CD14-positive monocyte (primary cell): ENCODE results near the gene PYGO2. TPM values are rescaled to one million over a fixed set of nuclear protein-coding genes. Genes with fewer than 3 reads are reported as not detected.

Source experiments
- DNase-seq, 3 donors: peaks; one replicate each; pipeline ENCODE4 v3.0.0-alpha.2; 2011 to 2022
- H2AFZ ChIP-seq: 2 replicates; pipeline ENCODE4 v1.6.0; 2012; ENCODE audit warnings: mild to moderate bottlenecking, low read depth, low read length, inconsistent platforms; ENCODE audit not compliant: insufficient read depth, poor library complexity, severe bottlenecking
- H3K27ac ChIP-seq, 2 donors: 1 replicate in 1 of 2; 2 replicates in 1 of 2; pipeline ENCODE4 v1.5.1; 2012 to 2013; ENCODE audit warnings: low read length in 2 of 2, control low read depth in 1 of 2, inconsistent platforms in 1 of 2, low read depth in 1 of 2, mild to moderate bottlenecking in 1 of 2
- H3K27me3 ChIP-seq, 2 donors: one replicate each; pipeline versions ENCODE4 v1.6.0 to v1.6.1; 2011 to 2013; ENCODE audit warnings: low read length in 2 of 2; ENCODE audit not compliant: control insufficient read depth in 2 of 2, insufficient read depth in 2 of 2
- H3K36me3 ChIP-seq, 2 donors: replicated peaks in 1 of 2; 1 replicate in 1 of 2; 2 replicates in 1 of 2; pipeline versions ENCODE4 v1.5.1 to v1.6.1; 2012 to 2013; ENCODE audit warnings: low read length in 2 of 2, control low read depth in 1 of 2, inconsistent platforms in 1 of 2, mild to moderate bottlenecking in 1 of 2; ENCODE audit not compliant: insufficient read depth in 2 of 2, control insufficient read depth in 1 of 2
- H3K4me1 ChIP-seq, 2 donors: 1 replicate in 1 of 2; 2 replicates in 1 of 2; pipeline versions ENCODE4 v1.5.1 to v1.6.1; 2012 to 2013; ENCODE audit warnings: low read length in 2 of 2, control low read depth in 1 of 2, inconsistent platforms in 1 of 2, mild to moderate bottlenecking in 1 of 2, moderate library complexity in 1 of 2; ENCODE audit not compliant: insufficient read depth in 2 of 2, control insufficient read depth in 1 of 2
- H3K4me2 ChIP-seq: replicated peaks from 2 replicates; pipeline ENCODE3; 2012; ENCODE audit warnings: low read length, moderate library complexity, mild to moderate bottlenecking; ENCODE audit not compliant: poor library complexity, severe bottlenecking; ENCODE audit errors: extremely low read depth
- H3K4me3 ChIP-seq, 3 experiments: fragments of 200-600 bp in 1 of 3; sonication (generic) in 1 of 3; replicated peaks in 1 of 3; 1 replicate in 2 of 3; 2 replicates in 1 of 3; pipeline ENCODE4 v1.5.1; 2011 to 2013; ENCODE audit warnings: low read length in 3 of 3, mild to moderate bottlenecking in 3 of 3, control low read depth in 2 of 3, low read depth in 2 of 3, inconsistent platforms in 1 of 3, moderate library complexity in 1 of 3
- H3K79me2 ChIP-seq: 2 replicates; pipeline ENCODE4 v1.6.0; 2012; ENCODE audit warnings: mild to moderate bottlenecking, control low read depth, inconsistent platforms, low read length, moderate library complexity; ENCODE audit not compliant: insufficient read depth
- H3K9ac ChIP-seq: 2 replicates; pipeline ENCODE4 v1.6.0; 2017; ENCODE audit warnings: low read length, mild to moderate bottlenecking; ENCODE audit not compliant: insufficient read depth, poor library complexity, severe bottlenecking
- H3K9me3 ChIP-seq, 2 donors: replicated peaks in 1 of 2; 1 replicate in 1 of 2; 2 replicates in 1 of 2; pipeline versions ENCODE4 v1.5.1 to v1.6.1; 2012 to 2013; ENCODE audit warnings: low read length in 2 of 2, control low read depth in 1 of 2; ENCODE audit not compliant: control insufficient read depth in 1 of 2, insufficient read depth in 1 of 2
- H4K20me1 ChIP-seq: 2 replicates; pipeline ENCODE4 v1.6.0; 2012; ENCODE audit warnings: mild to moderate bottlenecking, low read length, control low read depth, moderate library complexity; ENCODE audit not compliant: insufficient read depth
- H3K27ac Mint-ChIP-seq, 7 donors: one replicate each; pipeline ENCODE4 v1.8.0; 2020; ENCODE audit warnings: mild to moderate bottlenecking in 7 of 7, mixed read lengths in 7 of 7, moderate library complexity in 6 of 7, inconsistent platforms in 2 of 7
- H3K27me3 Mint-ChIP-seq, 3 donors: one replicate each; pipeline ENCODE4 v1.8.0; 2021 to 2022; ENCODE audit warnings: low read depth in 3 of 3, mild to moderate bottlenecking in 3 of 3, mixed read lengths in 3 of 3, moderate library complexity in 3 of 3, inconsistent platforms in 1 of 3
- H3K36me3 Mint-ChIP-seq, 2 donors: one replicate each; pipeline ENCODE4 v1.8.0; 2020; ENCODE audit warnings: mixed read lengths in 2 of 2, inconsistent platforms in 1 of 2, mild to moderate bottlenecking in 1 of 2
- H3K4me1 Mint-ChIP-seq: one replicate; pipeline ENCODE4 v1.8.0; 2020; ENCODE audit warnings: mild to moderate bottlenecking, mixed read lengths
- H3K4me3 Mint-ChIP-seq, 2 donors: one replicate each; pipeline ENCODE4 v1.8.0; 2020; ENCODE audit warnings: mild to moderate bottlenecking in 2 of 2, mixed read lengths in 2 of 2, moderate library complexity in 1 of 2
- H3K9me3 Mint-ChIP-seq, 7 donors: one replicate each; pipeline ENCODE4 v1.8.0; 2020 to 2022; ENCODE audit warnings: mixed read lengths in 7 of 7, mild to moderate bottlenecking in 6 of 7, moderate library complexity in 6 of 7, inconsistent platforms in 2 of 7
- WGBS: methylation state at CpG from one replicate; pipeline ENCODE4 v1.1.5; 2013; ENCODE audit warnings: missing lambda C conversion rate; ENCODE audit not compliant: insufficient coverage; 5-methylcytosine and 5-hydroxymethylcytosine counted together
- intact Hi-C, 2 donors: fragments of 100-400 bp; cut with micrococcal nuclease; formaldehyde crosslinking; loops; one replicate each; pipeline versions ENCODE4 v1.15.0 to v1.15.1; 2023
- polyA plus RNA-seq, 3 donors: library from polyadenylated mRNA; depleted of rRNA in 1 of 3; unstranded in 2 of 3; stranded (reverse) in 1 of 3; fragments of 300-500 nt in 2 of 3; fragments of >200 nt in 1 of 3; fragmentation: Illumina TruSeq in 2 of 3; gene quantifications; 1 replicate in 2 of 3; 2 replicates in 1 of 3; pipeline ENCODE4 v1.2.3, GENCODE V29; 2012 to 2021
- TF ChIP-seq, protein P1 (sequence below): fragments of 200-600 bp; IDR thresholded peaks from one replicate; pipeline ENCODE4 v1.8.0; 2022; ENCODE audit warnings: antibody characterized with exemption, mild to moderate bottlenecking

Gene PYGO2
- polyA plus RNA-seq, 3 donors: 8.2 to 12.5 (median 12.0) TPM

DNA sequence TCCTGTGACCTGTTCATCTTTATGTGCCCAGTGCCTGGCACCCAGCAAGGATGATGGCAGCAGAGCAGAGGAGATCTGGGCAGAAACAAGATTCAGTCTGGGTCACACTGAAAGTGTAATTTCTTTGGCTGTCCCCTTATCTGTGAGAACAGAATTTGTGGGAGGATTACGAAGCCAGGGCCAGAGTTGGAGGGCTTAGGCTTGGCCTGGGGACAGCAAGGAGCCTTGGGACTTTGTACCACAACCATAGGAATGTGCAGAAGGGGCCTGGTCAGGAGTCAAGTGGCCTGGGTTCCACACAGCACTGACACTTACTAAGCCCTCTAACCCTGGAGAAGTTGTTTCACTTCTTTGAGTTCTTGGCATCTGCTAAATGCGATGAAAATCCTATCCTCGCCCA, 37.9 kb downstream of the PYGO2 start:
- peaks cover 43 to 72% of the 10 kb centered on the region in 2 donors for H3K36me3 ChIP-seq
- TF ChIP-seq, protein P1, sequence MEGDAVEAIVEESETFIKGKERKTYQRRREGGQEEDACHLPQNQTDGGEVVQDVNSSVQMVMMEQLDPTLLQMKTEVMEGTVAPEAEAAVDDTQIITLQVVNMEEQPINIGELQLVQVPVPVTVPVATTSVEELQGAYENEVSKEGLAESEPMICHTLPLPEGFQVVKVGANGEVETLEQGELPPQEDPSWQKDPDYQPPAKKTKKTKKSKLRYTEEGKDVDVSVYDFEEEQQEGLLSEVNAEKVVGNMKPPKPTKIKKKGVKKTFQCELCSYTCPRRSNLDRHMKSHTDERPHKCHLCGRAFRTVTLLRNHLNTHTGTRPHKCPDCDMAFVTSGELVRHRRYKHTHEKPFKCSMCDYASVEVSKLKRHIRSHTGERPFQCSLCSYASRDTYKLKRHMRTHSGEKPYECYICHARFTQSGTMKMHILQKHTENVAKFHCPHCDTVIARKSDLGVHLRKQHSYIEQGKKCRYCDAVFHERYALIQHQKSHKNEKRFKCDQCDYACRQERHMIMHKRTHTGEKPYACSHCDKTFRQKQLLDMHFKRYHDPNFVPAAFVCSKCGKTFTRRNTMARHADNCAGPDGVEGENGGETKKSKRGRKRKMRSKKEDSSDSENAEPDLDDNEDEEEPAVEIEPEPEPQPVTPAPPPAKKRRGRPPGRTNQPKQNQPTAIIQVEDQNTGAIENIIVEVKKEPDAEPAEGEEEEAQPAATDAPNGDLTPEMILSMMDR: no peak

DNA sequence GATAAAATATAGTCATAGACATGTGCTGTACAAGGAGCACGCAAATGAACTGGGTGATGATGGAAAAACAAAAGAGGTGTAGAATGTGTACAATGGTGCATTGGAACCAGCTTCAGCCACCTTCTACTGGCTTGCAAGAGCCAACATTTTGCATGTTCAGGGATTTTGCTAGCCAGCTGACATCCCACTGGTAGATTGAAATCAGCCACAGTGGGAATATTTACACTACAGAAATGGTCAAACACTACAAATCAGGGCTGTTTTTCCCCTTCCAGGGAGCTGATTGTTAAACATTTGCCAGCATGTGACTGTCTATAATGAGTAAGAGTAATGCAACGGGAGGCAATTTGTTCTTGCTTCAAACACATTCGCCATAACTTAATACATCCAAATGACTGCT, 48.3 kb downstream of the PYGO2 start:
- peaks cover 19 to 29% of the 10 kb centered on the region in 2 donors for H3K36me3 Mint-ChIP-seq
- Histone ChIP-seq H3K36me3 (peaks cover 0 to 8% of the 10 kb centered on the region in 2 donors), H3K4me3 (no peak overlapping the region), H2AFZ (no peak overlapping the region), H3K9me3 (peaks cover 0 to 8% of the 10 kb centered on the region in 2 donors), H3K9ac (no peak overlapping the region), H4K20me1 (no peaks in the 10 kb centered on the region), H3K27me3 (no peaks in the 10 kb centered on the region), H3K4me1 (no peaks in the 10 kb centered on the region), H3K4me2 (no peak overlapping the region), H3K79me2 (no peaks in the 10 kb centered on the region), H3K27ac (no peak overlapping the region)
- TF ChIP-seq, protein P1: no peak
- no CpG with 5 or more reads among the region's 3 CpGs for WGBS
- no peak for DNase-seq
- H3K27ac Mint-ChIP-seq: no peak overlapping the region
- intact Hi-C loops: no loop called here
- H3K4me3 Mint-ChIP-seq: no peak overlapping the region
- H3K4me1 Mint-ChIP-seq: no peaks in the 10 kb centered on the region
- peaks cover 0 to 4% (median 2%) of the 10 kb centered on the region in 3 donors for H3K27me3 Mint-ChIP-seq
- peaks cover 10 to 18% (median 12%) of the 10 kb centered on the region in 7 donors for H3K9me3 Mint-ChIP-seq

More for the DNA sequence above, 37.9 kb downstream of the PYGO2 start:
- Histone ChIP-seq H3K4me1 (peaks cover 9% of the 10 kb centered on the region in 2 donors), H3K9ac (no peak overlapping the region), H3K4me2 (no peak overlapping the region), H3K27ac (no peak overlapping the region), H3K79me2 (no peaks in the 10 kb centered on the region), H4K20me1 (no peaks in the 10 kb centered on the region), H3K9me3 (no peaks in the 10 kb centered on the region), H3K27me3 (no peaks in the 10 kb centered on the region), H2AFZ (no peak overlapping the region), H3K4me3 (no peak overlapping the region)
- Mint-ChIP-seq H3K27me3 (peaks cover 0 to 1% (median 1%) of the 10 kb centered on the region in 3 donors), H3K27ac (no peak overlapping the region), H3K4me3 (no peak overlapping the region), H3K4me1 (peaks cover 15% of the 10 kb centered on the region), H3K36me3 (peaks cover 62 to 89% of the 10 kb centered on the region in 2 donors), H3K9me3 (no peaks in the 10 kb centered on the region)
- intact Hi-C loops: no loop called here
- WGBS: 100% methylated on average over 1 of the region's 3 CpGs
- no peak for DNase-seq
